ENCODE results near the gene ABCA7.

- no peak for TF ChIP-seq CTCF (IDR thresholded peaks at IDR 0.05; ENCODE audit: low read depth, low read length, missing input control)
- TF ChIP-seq SP1 (IDR thresholded peaks at IDR 0.05): no peak
- TF ChIP-seq RXRA (IDR thresholded peaks at IDR 0.05): no peak
- no peak for TF ChIP-seq ATF3 (IDR thresholded peaks at IDR 0.05)
- no peak for TF ChIP-seq RAD21 (IDR thresholded peaks at IDR 0.05)
- no peak for TF ChIP-seq JUND (IDR thresholded peaks at IDR 0.05)
Observed at GRCh38 chr19:1053176-1054101, 13.5 kb downstream of the ABCA7 start.
